HEK293 (cell line): ENCODE measurements around the gene PRDM7.

Source experiments
- CTCF ChIA-PET: fragments of 350-600 bp; formaldehyde crosslinking; extraction: SDS; loops from one replicate; lab custom pipeline; 2021; ENCODE audit warnings: antibody characterized with exemption; lab: Yijun Ruan, JAX
- POLR2A ChIA-PET: fragments of 300-600 bp; formaldehyde crosslinking; extraction: SDS; loops from one replicate; lab custom pipeline; 2020; ENCODE audit warnings: antibody characterized with exemption, inconsistent platforms; lab: Yijun Ruan, JAX
- H3K27ac ChIP-seq: fragments of 200-500 bp; sonication (Bioruptor generic); 2 replicates; pipeline ENCODE4 v1.5.1; 2014; ENCODE audit warnings: low read depth, low read length, control low read depth, inconsistent platforms; ENCODE audit errors: extremely low read depth
- H3K36me3 ChIP-seq, 2 experiments: fragments of 200-500 bp in 1 of 2; sonication (Bioruptor generic) in 1 of 2; 1 replicate in 1 of 2; 2 replicates in 1 of 2; pipeline ENCODE4 v1.5.1; 2014 to 2017; ENCODE audit warnings: inconsistent platforms in 2 of 2, low read length in 2 of 2; ENCODE audit not compliant: control insufficient read depth in 2 of 2, insufficient read depth in 1 of 2
- H3K4me1 ChIP-seq: fragments of 200-500 bp; sonication (Bioruptor generic); 2 replicates; pipeline ENCODE4 v1.5.1; 2014; ENCODE audit warnings: mild to moderate bottlenecking, low read length, inconsistent platforms; ENCODE audit not compliant: control insufficient read depth, insufficient read depth
- H3K4me3 ChIP-seq: 2 replicates; pipeline ENCODE4 v1.5.1; 2011; ENCODE audit warnings: low read depth, mild to moderate bottlenecking, control low read depth, low read length, moderate library complexity
- H3K9me3 ChIP-seq: fragments of 200-500 bp; sonication (Bioruptor generic); 2 replicates; pipeline ENCODE4 v1.5.1; 2014; ENCODE audit warnings: low read depth, low read length, inconsistent platforms; ENCODE audit not compliant: control insufficient read depth, insufficient read depth
- FEZF1 ChIP-seq: fragments of 450-650 bp; formaldehyde crosslinking; IDR thresholded peaks from 2 replicates; pipeline ENCODE4 v1.5.1; 2016; ENCODE audit warnings: missing biosample characterization, missing genetic modification characterization
- GLI2 ChIP-seq: fragments of 450-650 bp; formaldehyde crosslinking; IDR thresholded peaks from 2 replicates; pipeline ENCODE4; 2017; ENCODE audit warnings: missing biosample characterization, missing genetic modification characterization, low read depth, borderline replicate concordance
- KLF1 ChIP-seq: fragments of 450-650 bp; formaldehyde crosslinking; IDR thresholded peaks from 2 replicates; pipeline ENCODE4 v1.5.1; 2016; ENCODE audit warnings: missing biosample characterization, missing genetic modification characterization
- ZNF121 ChIP-seq: fragments of 450-650 bp; formaldehyde crosslinking; IDR thresholded peaks from 2 replicates; pipeline ENCODE4 v1.5.1; 2016; ENCODE audit warnings: missing biosample characterization, missing genetic modification characterization
- ZNF138 ChIP-seq: fragments of 450-650 bp; formaldehyde crosslinking; IDR thresholded peaks from 2 replicates; pipeline ENCODE4 v1.5.1; 2016; ENCODE audit warnings: missing biosample characterization, missing genetic modification characterization, borderline replicate concordance
- ZNF146 ChIP-seq: fragments of 450-650 bp; formaldehyde crosslinking; IDR thresholded peaks from 2 replicates; pipeline ENCODE4 v1.5.1; 2016; ENCODE audit warnings: missing biosample characterization, missing genetic modification characterization
- ZNF214 ChIP-seq: fragments of 450-650 bp; formaldehyde crosslinking; IDR thresholded peaks from 2 replicates; pipeline ENCODE4 v1.5.1; 2017; ENCODE audit warnings: missing biosample characterization, mild to moderate bottlenecking, missing genetic modification characterization, borderline replicate concordance
- ZNF266 ChIP-seq: fragments of 450-650 bp; formaldehyde crosslinking; IDR thresholded peaks from 2 replicates; pipeline ENCODE4 v1.5.1; 2016; ENCODE audit warnings: missing biosample characterization, missing genetic modification characterization, low read depth
- ZNF292 ChIP-seq: fragments of 450-650 bp; formaldehyde crosslinking; IDR thresholded peaks from 2 replicates; pipeline ENCODE4 v1.5.1; 2016; ENCODE audit warnings: low read depth, missing biosample characterization, missing genetic modification characterization, borderline replicate concordance
- ZNF571 ChIP-seq: fragments of 450-650 bp; formaldehyde crosslinking; IDR thresholded peaks from 2 replicates; pipeline ENCODE4 v1.5.0; 2017; ENCODE audit warnings: missing biosample characterization, missing genetic modification characterization
- ZNF768 ChIP-seq: fragments of 450-650 bp; formaldehyde crosslinking; IDR thresholded peaks from 2 replicates; pipeline ENCODE4 v1.5.1; 2018; ENCODE audit warnings: missing biosample characterization, mild to moderate bottlenecking, missing genetic modification characterization
- ZSCAN23 ChIP-seq: fragments of 450-650 bp; formaldehyde crosslinking; IDR thresholded peaks from 2 replicates; pipeline ENCODE4 v1.5.1; 2016; ENCODE audit warnings: missing biosample characterization, missing genetic modification characterization
- TF ChIP-seq, protein P1 (sequence below): fragments of 450-650 bp; formaldehyde crosslinking; IDR thresholded peaks from 2 replicates; pipeline ENCODE4 v1.5.1; 2016; ENCODE audit warnings: missing biosample characterization, missing genetic modification characterization
- TF ChIP-seq, protein P2 (sequence below): fragments of 450-650 bp; formaldehyde crosslinking; IDR thresholded peaks from 2 replicates; pipeline ENCODE4 v1.5.1; 2016; ENCODE audit warnings: missing biosample characterization, missing genetic modification characterization
- TF ChIP-seq, protein P3 (sequence below): fragments of 450-650 bp; formaldehyde crosslinking; IDR thresholded peaks from 2 replicates; pipeline ENCODE4 v1.5.1; 2017; ENCODE audit warnings: missing biosample characterization, mild to moderate bottlenecking, missing genetic modification characterization, moderate library complexity
- TF ChIP-seq, protein P4 (sequence below): fragments of 450-650 bp; formaldehyde crosslinking; IDR thresholded peaks from 2 replicates; pipeline ENCODE4 v1.5.1; 2016; ENCODE audit warnings: missing biosample characterization, missing genetic modification characterization
- TF ChIP-seq, protein P5 (sequence below): fragments of 450-650 bp; formaldehyde crosslinking; IDR thresholded peaks from 2 replicates; pipeline ENCODE4 v1.5.1; 2016; ENCODE audit warnings: missing biosample characterization, missing genetic modification characterization
- TF ChIP-seq, protein P6 (sequence below): fragments of 450-650 bp; formaldehyde crosslinking; IDR thresholded peaks from 2 replicates; pipeline ENCODE4 v1.5.1; 2016; ENCODE audit warnings: missing biosample characterization, missing genetic modification characterization, low read depth
- TF ChIP-seq, protein P7 (sequence below): fragments of 450-650 bp; formaldehyde crosslinking; IDR thresholded peaks from 2 replicates; pipeline ENCODE4 v1.5.1; 2017; ENCODE audit warnings: missing biosample characterization, missing genetic modification characterization

Gene PRDM7

DNA sequence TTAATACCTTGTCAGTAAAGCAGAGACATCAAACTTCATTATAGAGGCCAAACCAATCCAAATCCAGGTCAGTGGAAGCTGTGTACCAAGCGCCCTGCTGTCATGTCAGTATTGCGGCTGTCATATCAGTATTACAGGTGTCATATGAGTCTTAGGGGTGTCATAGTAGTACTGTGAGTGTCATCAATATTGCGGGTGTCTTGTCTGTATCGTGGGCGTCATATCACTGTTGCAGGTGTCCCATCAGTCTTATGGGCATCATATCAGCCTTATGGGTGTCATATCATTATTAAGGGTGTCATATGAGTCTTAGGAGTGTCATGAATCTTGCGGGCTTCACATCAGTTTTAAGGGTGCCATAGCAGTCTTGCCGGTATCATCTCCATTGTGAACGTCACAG is 6.0 kb upstream of the PRDM7 start:
- H3K27ac ChIP-seq: no peak overlapping the region
- no peaks in the 10 kb centered on the region for H3K36me3 ChIP-seq
- no peak overlapping the region for H3K4me3 ChIP-seq
- no peaks in the 10 kb centered on the region for H3K9me3 ChIP-seq
- H3K4me1 ChIP-seq: no peaks in the 10 kb centered on the region
- POLR2A ChIA-PET: interaction anchor here (0.6 kb wide), 1 partner anchor 53 kb away, joined by 3 read pairs; no protein-coding TSS in a partner anchor
- CTCF ChIA-PET: interaction anchor here (0.6 to 2.3 kb wide), 2 partner anchors 13 to 17 kb away, joined by 4 to 11 read pairs; no protein-coding TSS in a partner anchor
- TF ChIP-seq, protein P1, sequence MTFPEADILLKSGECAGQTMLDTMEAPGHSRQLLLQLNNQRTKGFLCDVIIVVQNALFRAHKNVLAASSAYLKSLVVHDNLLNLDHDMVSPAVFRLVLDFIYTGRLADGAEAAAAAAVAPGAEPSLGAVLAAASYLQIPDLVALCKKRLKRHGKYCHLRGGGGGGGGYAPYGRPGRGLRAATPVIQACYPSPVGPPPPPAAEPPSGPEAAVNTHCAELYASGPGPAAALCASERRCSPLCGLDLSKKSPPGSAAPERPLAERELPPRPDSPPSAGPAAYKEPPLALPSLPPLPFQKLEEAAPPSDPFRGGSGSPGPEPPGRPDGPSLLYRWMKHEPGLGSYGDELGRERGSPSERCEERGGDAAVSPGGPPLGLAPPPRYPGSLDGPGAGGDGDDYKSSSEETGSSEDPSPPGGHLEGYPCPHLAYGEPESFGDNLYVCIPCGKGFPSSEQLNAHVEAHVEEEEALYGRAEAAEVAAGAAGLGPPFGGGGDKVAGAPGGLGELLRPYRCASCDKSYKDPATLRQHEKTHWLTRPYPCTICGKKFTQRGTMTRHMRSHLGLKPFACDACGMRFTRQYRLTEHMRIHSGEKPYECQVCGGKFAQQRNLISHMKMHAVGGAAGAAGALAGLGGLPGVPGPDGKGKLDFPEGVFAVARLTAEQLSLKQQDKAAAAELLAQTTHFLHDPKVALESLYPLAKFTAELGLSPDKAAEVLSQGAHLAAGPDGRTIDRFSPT: no peak
- TF ChIP-seq ZNF266 (no peak), ZNF768 (no peak), ZNF214 (tag by site-specific recombination) (no peak)
- TF ChIP-seq, protein P2, sequence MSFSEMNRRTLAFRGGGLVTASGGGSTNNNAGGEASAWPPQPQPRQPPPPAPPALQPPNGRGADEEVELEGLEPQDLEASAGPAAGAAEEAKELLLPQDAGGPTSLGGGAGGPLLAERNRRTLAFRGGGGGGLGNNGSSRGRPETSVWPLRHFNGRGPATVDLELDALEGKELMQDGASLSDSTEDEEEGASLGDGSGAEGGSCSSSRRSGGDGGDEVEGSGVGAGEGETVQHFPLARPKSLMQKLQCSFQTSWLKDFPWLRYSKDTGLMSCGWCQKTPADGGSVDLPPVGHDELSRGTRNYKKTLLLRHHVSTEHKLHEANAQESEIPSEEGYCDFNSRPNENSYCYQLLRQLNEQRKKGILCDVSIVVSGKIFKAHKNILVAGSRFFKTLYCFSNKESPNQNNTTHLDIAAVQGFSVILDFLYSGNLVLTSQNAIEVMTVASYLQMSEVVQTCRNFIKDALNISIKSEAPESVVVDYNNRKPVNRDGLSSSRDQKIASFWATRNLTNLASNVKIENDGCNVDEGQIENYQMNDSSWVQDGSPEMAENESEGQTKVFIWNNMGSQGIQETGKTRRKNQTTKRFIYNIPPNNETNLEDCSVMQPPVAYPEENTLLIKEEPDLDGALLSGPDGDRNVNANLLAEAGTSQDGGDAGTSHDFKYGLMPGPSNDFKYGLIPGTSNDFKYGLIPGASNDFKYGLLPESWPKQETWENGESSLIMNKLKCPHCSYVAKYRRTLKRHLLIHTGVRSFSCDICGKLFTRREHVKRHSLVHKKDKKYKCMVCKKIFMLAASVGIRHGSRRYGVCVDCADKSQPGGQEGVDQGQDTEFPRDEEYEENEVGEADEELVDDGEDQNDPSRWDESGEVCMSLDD (tag by site-specific recombination): no peak
- TF ChIP-seq, protein P3, sequence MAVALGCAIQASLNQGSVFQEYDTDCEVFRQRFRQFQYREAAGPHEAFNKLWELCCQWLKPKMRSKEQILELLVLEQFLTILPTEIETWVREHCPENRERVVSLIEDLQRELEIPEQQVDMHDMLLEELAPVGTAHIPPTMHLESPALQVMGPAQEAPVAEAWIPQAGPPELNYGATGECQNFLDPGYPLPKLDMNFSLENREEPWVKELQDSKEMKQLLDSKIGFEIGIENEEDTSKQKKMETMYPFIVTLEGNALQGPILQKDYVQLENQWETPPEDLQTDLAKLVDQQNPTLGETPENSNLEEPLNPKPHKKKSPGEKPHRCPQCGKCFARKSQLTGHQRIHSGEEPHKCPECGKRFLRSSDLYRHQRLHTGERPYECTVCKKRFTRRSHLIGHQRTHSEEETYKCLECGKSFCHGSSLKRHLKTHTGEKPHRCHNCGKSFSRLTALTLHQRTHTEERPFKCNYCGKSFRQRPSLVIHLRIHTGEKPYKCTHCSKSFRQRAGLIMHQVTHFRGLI: no peak
- TF ChIP-seq, all 188 proteins: peak for 0

DNA sequence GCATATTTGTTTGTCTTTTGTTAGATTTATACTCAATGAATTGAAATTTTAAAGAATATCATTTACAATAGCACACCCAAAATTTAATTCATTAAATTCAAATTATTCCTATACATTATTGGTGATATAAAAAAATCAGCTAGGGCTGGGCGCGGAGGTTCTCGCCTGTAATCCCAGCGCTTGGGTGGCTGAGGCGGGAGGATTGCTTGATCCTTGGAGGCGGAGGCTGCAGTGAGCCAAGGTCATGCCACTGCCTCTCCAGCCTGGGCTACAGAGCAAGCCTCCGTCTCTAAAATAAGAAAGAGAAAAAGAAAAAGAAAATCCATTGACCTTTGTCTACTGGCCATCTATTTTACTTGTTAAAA is 4.5 kb upstream of the PRDM7 start:
- H3K4me3 ChIP-seq: no peak overlapping the region
- no peaks in the 10 kb centered on the region for H3K9me3 ChIP-seq
- no peak overlapping the region for H3K27ac ChIP-seq
- H3K4me1 ChIP-seq: no peaks in the 10 kb centered on the region
- ChIA-PET POLR2A (interaction anchor here (0.5 to 1.1 kb wide), 6 partner anchors 8 to 522 kb away, joined by 3 to 4 read pairs (median 3); partner anchors contain the start of gene DBNDD1), CTCF (interaction anchor here (1.0 to 2.3 kb wide), 7 partner anchors 11 to 106 kb away, joined by 3 to 11 read pairs (median 5); a partner anchor contains a TSS)
- no peaks in the 10 kb centered on the region for H3K36me3 ChIP-seq
- TF ChIP-seq, protein P4, sequence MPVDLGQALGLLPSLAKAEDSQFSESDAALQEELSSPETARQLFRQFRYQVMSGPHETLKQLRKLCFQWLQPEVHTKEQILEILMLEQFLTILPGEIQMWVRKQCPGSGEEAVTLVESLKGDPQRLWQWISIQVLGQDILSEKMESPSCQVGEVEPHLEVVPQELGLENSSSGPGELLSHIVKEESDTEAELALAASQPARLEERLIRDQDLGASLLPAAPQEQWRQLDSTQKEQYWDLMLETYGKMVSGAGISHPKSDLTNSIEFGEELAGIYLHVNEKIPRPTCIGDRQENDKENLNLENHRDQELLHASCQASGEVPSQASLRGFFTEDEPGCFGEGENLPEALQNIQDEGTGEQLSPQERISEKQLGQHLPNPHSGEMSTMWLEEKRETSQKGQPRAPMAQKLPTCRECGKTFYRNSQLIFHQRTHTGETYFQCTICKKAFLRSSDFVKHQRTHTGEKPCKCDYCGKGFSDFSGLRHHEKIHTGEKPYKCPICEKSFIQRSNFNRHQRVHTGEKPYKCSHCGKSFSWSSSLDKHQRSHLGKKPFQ (tag by site-specific recombination): no peak
- no peak for TF ChIP-seq KLF1 (tag by site-specific recombination)
- no peak for TF ChIP-seq ZNF146 (tag by site-specific recombination)
- no peak for TF ChIP-seq GLI2 (tag by site-specific recombination)
- TF ChIP-seq ZNF138 (tag by site-specific recombination): no peak
- TF ChIP-seq ZNF292 (tag by site-specific recombination): no peak
- TF ChIP-seq, protein P5, sequence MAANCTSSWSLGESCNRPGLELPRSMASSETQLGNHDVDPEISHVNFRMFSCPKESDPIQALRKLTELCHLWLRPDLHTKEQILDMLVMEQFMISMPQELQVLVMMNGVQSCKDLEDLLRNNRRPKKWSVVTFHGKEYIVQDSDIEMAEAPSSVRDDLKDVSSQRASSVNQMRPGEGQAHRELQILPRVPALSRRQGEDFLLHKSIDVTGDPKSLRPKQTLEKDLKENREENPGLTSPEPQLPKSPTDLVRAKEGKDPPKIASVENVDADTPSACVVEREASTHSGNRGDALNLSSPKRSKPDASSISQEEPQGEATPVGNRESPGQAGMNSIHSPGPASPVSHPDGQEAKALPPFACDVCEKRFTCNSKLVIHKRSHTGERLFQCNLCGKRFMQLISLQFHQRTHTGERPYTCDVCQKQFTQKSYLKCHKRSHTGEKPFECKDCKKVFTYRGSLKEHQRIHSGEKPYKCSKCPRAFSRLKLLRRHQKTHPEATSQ (tag by site-specific recombination): no peak
- TF ChIP-seq, protein P6, sequence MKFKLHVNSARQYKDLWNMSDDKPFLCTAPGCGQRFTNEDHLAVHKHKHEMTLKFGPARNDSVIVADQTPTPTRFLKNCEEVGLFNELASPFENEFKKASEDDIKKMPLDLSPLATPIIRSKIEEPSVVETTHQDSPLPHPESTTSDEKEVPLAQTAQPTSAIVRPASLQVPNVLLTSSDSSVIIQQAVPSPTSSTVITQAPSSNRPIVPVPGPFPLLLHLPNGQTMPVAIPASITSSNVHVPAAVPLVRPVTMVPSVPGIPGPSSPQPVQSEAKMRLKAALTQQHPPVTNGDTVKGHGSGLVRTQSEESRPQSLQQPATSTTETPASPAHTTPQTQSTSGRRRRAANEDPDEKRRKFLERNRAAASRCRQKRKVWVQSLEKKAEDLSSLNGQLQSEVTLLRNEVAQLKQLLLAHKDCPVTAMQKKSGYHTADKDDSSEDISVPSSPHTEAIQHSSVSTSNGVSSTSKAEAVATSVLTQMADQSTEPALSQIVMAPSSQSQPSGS (tag by site-specific recombination): no peak
- no peak for TF ChIP-seq ZNF121 (tag by site-specific recombination)
- no peak for TF ChIP-seq ZSCAN23
- TF ChIP-seq, protein P7, sequence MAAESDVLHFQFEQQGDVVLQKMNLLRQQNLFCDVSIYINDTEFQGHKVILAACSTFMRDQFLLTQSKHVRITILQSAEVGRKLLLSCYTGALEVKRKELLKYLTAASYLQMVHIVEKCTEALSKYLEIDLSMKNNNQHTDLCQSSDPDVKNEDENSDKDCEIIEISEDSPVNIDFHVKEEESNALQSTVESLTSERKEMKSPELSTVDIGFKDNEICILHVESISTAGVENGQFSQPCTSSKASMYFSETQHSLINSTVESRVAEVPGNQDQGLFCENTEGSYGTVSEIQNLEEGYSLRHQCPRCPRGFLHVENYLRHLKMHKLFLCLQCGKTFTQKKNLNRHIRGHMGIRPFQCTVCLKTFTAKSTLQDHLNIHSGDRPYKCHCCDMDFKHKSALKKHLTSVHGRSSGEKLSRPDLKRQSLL (tag by site-specific recombination): no peak
- no peak for TF ChIP-seq ZNF571 (tag by site-specific recombination)
- no peak for TF ChIP-seq FEZF1 (tag by site-specific recombination)
